ENCODE data around the gene HSF4.
A peak's percentile ranks its signal among the peaks of the same experiment; 100 is the strongest.

The HSF4 gene

DNA sequence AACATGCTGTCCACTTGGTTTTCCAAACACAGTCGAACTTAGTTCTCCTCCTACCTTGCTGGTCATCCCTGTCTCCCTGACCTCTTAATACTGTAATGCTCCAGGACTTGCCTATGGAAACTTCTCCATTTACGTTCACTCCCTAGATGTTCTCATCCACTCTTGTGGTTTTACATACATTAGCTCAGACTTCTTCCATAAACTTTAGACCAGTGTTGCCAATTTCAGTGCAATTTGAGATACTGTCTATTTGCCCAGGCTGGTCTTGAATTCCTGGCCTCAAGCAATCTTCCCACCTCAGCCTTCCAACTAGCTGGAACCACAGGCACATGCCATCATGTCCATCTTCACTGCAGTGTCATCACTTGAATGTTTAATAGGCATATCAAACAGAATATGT, 17.7 kb downstream of the HSF4 start:
- TF ChIP-seq, protein P1, sequence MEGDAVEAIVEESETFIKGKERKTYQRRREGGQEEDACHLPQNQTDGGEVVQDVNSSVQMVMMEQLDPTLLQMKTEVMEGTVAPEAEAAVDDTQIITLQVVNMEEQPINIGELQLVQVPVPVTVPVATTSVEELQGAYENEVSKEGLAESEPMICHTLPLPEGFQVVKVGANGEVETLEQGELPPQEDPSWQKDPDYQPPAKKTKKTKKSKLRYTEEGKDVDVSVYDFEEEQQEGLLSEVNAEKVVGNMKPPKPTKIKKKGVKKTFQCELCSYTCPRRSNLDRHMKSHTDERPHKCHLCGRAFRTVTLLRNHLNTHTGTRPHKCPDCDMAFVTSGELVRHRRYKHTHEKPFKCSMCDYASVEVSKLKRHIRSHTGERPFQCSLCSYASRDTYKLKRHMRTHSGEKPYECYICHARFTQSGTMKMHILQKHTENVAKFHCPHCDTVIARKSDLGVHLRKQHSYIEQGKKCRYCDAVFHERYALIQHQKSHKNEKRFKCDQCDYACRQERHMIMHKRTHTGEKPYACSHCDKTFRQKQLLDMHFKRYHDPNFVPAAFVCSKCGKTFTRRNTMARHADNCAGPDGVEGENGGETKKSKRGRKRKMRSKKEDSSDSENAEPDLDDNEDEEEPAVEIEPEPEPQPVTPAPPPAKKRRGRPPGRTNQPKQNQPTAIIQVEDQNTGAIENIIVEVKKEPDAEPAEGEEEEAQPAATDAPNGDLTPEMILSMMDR (IDR thresholded peaks at IDR 0.05; ENCODE audit: low read depth, low read length), result no peak
- TF ChIP-seq POLR2A (IDR thresholded peaks at IDR 0.05; ENCODE audit: extremely low read depth, insufficient read length) (no peak), MYC (IDR thresholded peaks at IDR 0.05; ENCODE audit: low read depth, low read length) (no peak)
- TF ChIP-seq, protein P2, sequence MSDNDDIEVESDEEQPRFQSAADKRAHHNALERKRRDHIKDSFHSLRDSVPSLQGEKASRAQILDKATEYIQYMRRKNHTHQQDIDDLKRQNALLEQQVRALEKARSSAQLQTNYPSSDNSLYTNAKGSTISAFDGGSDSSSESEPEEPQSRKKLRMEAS (IDR thresholded peaks at IDR 0.05; ENCODE audit: low read depth, low read length), result no peak
- DNase-seq (ENCODE audit: low read depth), result no peak
- H3K4me3 ChIP-seq (ENCODE audit: low read depth, low read length), result no peak overlapping the region

DNA sequence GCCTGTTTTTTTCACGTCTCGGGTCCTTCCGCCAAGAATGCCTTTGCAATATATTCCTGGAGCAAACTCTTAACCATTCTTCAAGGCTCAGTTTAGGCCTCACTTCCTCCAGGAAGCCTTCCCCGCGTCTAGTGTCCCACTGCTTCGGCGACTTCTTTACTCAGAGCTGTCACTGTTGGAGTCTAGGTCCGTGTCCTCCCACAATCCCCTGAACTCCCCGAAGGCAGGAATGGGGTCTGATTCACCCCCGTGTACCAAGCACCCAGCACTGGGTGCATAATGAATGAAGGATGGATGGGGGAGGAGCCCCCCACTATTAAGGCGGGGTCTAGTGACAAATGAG, 18.7 kb downstream of the HSF4 start:
- TF ChIP-seq, protein P1 (IDR thresholded peaks at IDR 0.05; ENCODE audit: low read depth, low read length), result no peak
- TF ChIP-seq, protein P2 (IDR thresholded peaks at IDR 0.05; ENCODE audit: low read depth, low read length), result no peak
- no peak for TF ChIP-seq MYC (IDR thresholded peaks at IDR 0.05; ENCODE audit: low read depth, low read length)
- no peak for TF ChIP-seq POLR2A (IDR thresholded peaks at IDR 0.05; ENCODE audit: extremely low read depth, insufficient read length)
- no peak for DNase-seq (ENCODE audit: low read depth)
- H3K4me3 ChIP-seq (ENCODE audit: low read depth, low read length), result peak overlapping the region; percentile 64

DNA sequence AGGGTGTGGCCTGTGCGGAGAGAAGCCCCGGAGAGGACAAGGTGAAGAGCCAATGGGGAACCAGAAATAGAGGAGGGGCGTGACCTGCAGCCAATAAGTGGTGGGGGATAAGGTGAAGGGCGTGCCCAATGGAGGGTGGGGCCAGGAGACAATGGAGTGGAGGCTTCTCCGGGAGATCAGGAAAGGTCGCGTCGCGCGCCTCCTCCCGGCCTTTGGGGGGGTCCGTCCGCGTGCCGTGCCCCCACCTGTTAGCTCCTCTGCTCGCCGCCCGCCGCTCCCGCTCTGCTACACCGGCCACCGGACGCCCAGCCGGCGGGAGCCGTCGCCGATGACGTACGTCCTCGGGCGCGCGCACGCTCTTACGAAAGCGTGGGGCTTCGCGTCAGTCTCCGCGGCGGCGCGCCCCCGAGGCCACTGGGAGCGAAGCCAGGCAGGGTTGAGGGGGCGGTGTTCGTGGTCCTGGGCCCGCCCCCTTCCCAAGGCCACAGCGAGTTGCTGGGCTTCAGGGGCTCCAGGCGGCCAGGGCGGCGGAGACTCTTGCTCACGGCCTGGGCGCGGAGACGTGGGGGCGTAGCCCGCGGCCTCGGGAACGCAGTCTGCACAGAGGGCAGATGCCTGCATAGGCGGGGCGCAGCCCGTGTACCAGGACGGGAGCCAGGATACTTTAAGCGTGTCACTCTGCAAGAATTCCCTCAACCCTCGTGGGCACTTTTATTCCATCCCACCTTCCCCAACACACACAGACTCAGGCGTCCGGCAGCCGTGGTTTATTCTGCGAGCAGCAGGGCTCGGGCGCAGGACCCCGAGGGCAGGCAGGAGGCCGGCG, 19.3 kb downstream of the HSF4 start, which contains the start of gene MATCAP1:
MATCAP1 (minus strand) TSS at position 337 of the 826 bp plus-strand sequence. CDS start 3,353 bp downstream, outside the sequence.
- DNase-seq (ENCODE audit: low read depth), result peak; percentile 98
- TF ChIP-seq MYC (IDR thresholded peaks at IDR 0.05; ENCODE audit: low read depth, low read length) (peak; percentile 44), POLR2A (IDR thresholded peaks at IDR 0.05; ENCODE audit: extremely low read depth, insufficient read length) (peak; percentile 33)
- TF ChIP-seq, protein P2 (IDR thresholded peaks at IDR 0.05; ENCODE audit: low read depth, low read length), result peak; percentile 64
- TF ChIP-seq, protein P1 (IDR thresholded peaks at IDR 0.05; ENCODE audit: low read depth, low read length), result no peak
- H3K4me3 ChIP-seq (ENCODE audit: low read depth, low read length), result peak within 1 kb of the TSS; percentile 64

DNA sequence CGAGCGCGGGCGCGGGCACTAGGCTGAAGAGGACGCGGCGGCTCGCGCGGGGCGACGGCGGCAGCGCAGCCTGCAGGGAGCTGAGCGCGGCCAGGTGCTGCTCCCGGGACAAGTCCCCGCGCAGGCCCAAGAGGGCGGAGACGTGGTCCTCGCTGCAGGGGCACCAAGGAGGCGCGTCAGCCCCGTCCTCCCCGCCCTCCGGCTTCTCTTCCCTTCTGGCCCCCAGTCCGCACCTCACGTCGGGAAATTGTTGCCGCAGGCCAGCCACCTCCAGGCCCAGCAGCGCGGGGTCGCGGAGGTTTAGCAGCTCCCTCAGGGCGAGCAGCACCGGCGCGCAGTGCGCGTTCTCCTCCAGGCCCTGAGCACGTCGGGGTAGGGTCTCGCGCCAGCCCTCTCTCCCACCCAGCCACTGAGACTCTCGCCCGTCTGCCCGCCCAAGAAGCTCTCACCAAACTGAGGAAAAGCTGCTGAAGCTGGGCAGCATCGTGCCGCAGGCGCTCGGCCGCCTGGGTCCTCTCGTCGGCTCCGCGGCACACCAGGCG, 20.0 kb downstream of the HSF4 start:
- DNase-seq (ENCODE audit: low read depth), result no peak
- H3K4me3 ChIP-seq (ENCODE audit: low read depth, low read length), result no peak overlapping the region
- no peak for TF ChIP-seq POLR2A (IDR thresholded peaks at IDR 0.05; ENCODE audit: extremely low read depth, insufficient read length)
- TF ChIP-seq MYC (IDR thresholded peaks at IDR 0.05; ENCODE audit: low read depth, low read length), result no peak
- TF ChIP-seq, protein P2 (IDR thresholded peaks at IDR 0.05; ENCODE audit: low read depth, low read length), result no peak
- TF ChIP-seq, protein P1 (IDR thresholded peaks at IDR 0.05; ENCODE audit: low read depth, low read length), result no peak

DNA sequence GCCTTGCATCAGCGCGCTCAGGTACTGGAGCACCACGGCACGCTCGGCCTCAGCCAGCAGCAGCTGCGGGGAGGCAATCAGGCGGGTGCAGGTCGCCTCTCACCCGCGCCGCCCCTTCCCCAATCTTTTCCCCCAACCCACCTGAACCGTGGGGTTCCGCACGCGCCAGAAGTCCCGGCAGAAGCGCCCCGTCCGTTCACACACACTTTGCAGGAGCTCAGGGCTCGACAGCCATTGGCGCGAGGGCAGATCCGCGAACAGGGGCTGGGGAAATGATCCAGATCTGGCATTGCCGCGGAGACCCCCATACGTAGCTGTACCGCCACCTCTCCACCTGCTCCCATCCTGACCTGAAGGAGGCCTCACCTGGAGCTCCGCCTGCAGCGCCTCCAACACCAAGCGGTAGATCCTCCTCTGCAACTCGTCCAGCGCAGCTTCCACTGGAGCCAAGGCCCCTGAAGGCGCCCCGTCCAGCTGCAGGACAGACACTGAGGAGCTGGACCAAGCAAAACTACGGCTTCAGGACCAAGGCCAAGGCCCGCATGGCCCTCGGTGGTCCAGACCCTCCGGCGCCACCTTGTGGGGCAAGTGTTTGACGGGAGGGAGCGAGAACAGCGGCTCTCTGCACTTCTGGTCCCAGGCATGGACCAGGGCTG, 20.6 kb downstream of the HSF4 start:
- peak; percentile 93 for DNase-seq (ENCODE audit: low read depth)
- TF ChIP-seq, protein P1 (IDR thresholded peaks at IDR 0.05; ENCODE audit: low read depth, low read length), result peak; percentile 88
- TF ChIP-seq POLR2A (IDR thresholded peaks at IDR 0.05; ENCODE audit: extremely low read depth, insufficient read length), result no peak
- TF ChIP-seq MYC (IDR thresholded peaks at IDR 0.05; ENCODE audit: low read depth, low read length), result peak; percentile 82; the same call in 1 of the 2 replicates
- TF ChIP-seq, protein P2 (IDR thresholded peaks at IDR 0.05; ENCODE audit: low read depth, low read length), result peak; percentile 91
- H3K4me3 ChIP-seq (ENCODE audit: low read depth, low read length), result no peak overlapping the region
